Neutrophil (primary cell): ENCODE results near the gene CNPY3.

ENCODE experiments used
- H3K27ac ChIP-seq: fragments of 200-600 bp; sonication (generic); 2 replicates; pipeline ENCODE4 v1.5.1; 2016; ENCODE audit warnings: mild to moderate bottlenecking, moderate library complexity
- H3K27me3 ChIP-seq: fragments of 200-600 bp; sonication (generic); 2 replicates; pipeline ENCODE4 v1.6.0; 2016; ENCODE audit warnings: mild to moderate bottlenecking
- H3K36me3 ChIP-seq: fragments of 200-600 bp; sonication (generic); 2 replicates; pipeline ENCODE4 v1.5.1; 2017
- H3K4me1 ChIP-seq, 2 experiments: fragments of 200-600 bp in 1 of 2; sonication (generic) in 1 of 2; 1 replicate in 1 of 2; 2 replicates in 1 of 2; pipeline versions ENCODE4 v1.5.1 to v1.6.1; 2013 to 2016; ENCODE audit warnings: low read depth in 1 of 2, low read length in 1 of 2, mild to moderate bottlenecking in 1 of 2, moderate library complexity in 1 of 2; ENCODE audit not compliant: control insufficient read depth in 1 of 2, insufficient read depth in 1 of 2
- H3K4me3 ChIP-seq, 2 experiments: fragments of 200-600 bp in 1 of 2; sonication (generic) in 1 of 2; 1 replicate in 1 of 2; 2 replicates in 1 of 2; pipeline ENCODE4 v1.5.1; 2013 to 2016; ENCODE audit warnings: low read depth in 1 of 2, low read length in 1 of 2, mild to moderate bottlenecking in 1 of 2, moderate library complexity in 1 of 2
- H3K9me3 ChIP-seq: fragments of 200-600 bp; sonication (generic); 2 replicates; pipeline ENCODE4 v1.5.1; 2016
- TF ChIP-seq, protein P1 (sequence below): fragments of 200-600 bp; sonication (generic); IDR thresholded peaks from 2 replicates; pipeline ENCODE4 v1.5.1; 2016; ENCODE audit warnings: antibody characterized with exemption

CNPY3 gene

GRCh38 chr6:42979523-42980177 lies 50.4 kb downstream of the CNPY3 start:
- peaks cover 35% of the 10 kb centered on the region in 2 experiments for H3K4me1 ChIP-seq
- H3K27me3 ChIP-seq, result no peaks in the 10 kb centered on the region
- H3K9me3 ChIP-seq, result no peaks in the 10 kb centered on the region
- peak overlapping the region; percentile 81 for H3K27ac ChIP-seq
- no peaks in the 10 kb centered on the region for H3K36me3 ChIP-seq
- peak overlapping the region; percentile 73 to 95 for H3K4me3 ChIP-seq
- TF ChIP-seq, protein P1, sequence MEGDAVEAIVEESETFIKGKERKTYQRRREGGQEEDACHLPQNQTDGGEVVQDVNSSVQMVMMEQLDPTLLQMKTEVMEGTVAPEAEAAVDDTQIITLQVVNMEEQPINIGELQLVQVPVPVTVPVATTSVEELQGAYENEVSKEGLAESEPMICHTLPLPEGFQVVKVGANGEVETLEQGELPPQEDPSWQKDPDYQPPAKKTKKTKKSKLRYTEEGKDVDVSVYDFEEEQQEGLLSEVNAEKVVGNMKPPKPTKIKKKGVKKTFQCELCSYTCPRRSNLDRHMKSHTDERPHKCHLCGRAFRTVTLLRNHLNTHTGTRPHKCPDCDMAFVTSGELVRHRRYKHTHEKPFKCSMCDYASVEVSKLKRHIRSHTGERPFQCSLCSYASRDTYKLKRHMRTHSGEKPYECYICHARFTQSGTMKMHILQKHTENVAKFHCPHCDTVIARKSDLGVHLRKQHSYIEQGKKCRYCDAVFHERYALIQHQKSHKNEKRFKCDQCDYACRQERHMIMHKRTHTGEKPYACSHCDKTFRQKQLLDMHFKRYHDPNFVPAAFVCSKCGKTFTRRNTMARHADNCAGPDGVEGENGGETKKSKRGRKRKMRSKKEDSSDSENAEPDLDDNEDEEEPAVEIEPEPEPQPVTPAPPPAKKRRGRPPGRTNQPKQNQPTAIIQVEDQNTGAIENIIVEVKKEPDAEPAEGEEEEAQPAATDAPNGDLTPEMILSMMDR, result no peak

DNA sequence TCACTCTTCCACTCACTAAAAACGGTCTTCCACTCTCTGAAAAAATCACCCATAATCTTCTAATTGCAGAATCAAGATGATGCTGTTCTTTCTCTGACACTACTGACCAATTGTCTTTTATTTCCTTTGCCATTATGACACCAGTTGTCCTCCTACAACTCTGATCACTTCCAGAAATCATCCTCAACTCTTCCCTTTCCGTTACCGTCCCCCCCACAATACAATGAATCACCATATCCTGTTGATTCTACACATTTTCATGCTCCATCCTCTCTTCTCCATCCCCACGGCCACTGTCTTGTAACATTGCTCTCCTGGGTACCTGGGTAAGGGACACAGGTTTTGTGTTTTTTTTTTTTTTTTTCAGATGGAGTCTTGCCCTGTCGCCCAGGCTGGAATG lies 52.6 kb downstream of the CNPY3 start:
- H3K27ac ChIP-seq, result no peak overlapping the region
- TF ChIP-seq, protein P1, result no peak

DNA sequence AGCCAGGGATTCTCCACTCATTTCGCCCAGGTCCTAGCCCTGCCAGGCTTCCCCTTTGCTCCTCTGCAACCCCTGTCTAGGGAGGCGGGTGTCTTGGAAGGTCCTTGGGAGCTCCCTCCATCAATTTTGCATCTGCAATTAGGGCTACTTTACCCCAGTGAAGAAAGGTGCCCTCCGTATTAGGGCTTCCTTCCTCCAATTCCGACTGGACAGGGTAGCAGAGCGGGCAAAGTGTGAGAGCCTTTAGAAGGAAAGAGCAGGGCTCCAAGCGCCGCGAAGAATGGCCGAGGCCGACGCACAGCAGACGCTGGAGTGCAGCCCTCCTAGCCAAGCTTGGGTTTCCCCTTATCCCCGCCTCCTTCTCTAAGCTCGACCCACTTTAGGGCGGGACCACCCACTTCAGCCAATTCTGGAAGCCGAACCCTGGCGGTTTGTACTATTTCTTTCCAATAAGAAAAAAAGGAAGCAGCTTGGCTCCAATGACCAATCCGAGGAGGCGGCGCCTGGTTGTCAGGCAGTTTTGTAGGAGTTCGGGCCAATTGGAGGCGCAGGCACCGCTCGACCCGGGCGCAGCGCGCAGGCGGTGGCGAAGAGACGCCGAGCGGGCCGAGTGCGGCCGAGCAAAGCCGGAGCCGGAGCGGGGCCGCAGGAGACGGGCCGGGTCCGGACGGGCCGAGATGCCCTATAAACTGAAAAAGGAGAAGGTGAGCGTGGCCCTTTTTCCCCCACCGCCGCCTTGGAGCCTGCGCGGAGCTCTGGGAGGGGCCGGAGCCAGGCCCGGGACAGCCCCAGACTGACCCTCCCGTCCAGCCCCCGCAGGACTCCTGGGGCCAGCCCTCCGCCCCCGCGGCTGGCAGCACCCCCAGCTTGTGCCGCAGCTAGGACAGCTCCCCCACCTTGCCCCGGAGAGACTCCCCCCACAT lies 55.0 kb downstream of the CNPY3 start, which contains the start of gene PPP2R5D:
Gene PPP2R5D (plus strand): TSS at position 570 of the 923 bp plus-strand sequence. CDS start 108 bp downstream, at position 678.
- Histone ChIP-seq H3K36me3 (peaks cover 4% of the 10 kb centered on the region), H3K4me1 (peaks cover 28 to 32% of the 10 kb centered on the region in 2 experiments), H3K9me3 (no peaks in the 10 kb centered on the region), H3K4me3 (peak within 1 kb of the TSS; percentile 85 to 97), H3K27me3 (no peaks in the 10 kb centered on the region), H3K27ac (peak within 1 kb of the TSS; percentile 79)
- TF ChIP-seq, protein P1, result peak; percentile 61

More for the DNA sequence above, 52.6 kb downstream of the CNPY3 start:
- Histone ChIP-seq H3K27me3 (no peaks in the 10 kb centered on the region), H3K36me3 (no peaks in the 10 kb centered on the region), H3K9me3 (no peaks in the 10 kb centered on the region), H3K4me3 (no peak overlapping the region), H3K4me1 (peaks cover 47 to 48% of the 10 kb centered on the region in 2 experiments)

DNA sequence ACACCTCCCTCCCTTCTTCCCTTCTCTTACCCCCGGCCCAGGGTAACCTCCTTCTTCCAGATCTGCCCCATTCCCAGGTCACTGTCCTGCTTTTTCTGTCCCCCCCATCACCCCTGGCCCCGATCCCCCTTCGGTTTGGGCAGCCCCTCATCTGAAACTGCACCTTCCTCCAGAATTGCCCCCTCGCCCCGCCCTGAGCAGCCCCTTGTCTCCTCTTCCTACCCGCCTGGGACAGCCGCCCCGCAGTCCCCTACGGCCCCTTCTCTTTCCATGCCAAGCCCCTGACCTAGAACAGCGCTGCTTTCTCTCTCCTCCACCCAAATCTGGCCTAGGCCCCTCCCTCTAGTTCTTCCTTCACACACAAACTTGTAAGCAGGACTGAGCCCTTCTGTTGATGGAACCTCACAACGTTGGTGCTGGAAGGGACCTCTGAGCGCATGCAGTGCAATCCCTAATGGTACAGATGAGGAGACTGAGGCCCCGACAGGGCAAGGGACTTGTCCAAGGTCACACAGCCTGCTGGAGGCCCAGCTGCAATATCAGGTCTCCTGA lies 55.7 kb downstream of the CNPY3 start:
- TF ChIP-seq, protein P1, result no peak
- H3K4me1 ChIP-seq, result peaks cover 21 to 25% of the 10 kb centered on the region in 2 experiments
- peak overlapping the region; percentile 79 for H3K27ac ChIP-seq
- no peaks in the 10 kb centered on the region for H3K9me3 ChIP-seq
- peak overlapping the region; percentile 85 to 97 for H3K4me3 ChIP-seq
- H3K36me3 ChIP-seq, result peaks cover 11% of the 10 kb centered on the region
- no peaks in the 10 kb centered on the region for H3K27me3 ChIP-seq
